OCI-LY1 (cell line): ENCODE results near the gene ANKMY1.

Experiments used
- H2AFZ ChIP-seq: fragments of 200-600 bp; sonication (generic), shearing (Covaris generic); 2 replicates; pipeline ENCODE4 v1.6.0; 2014; ENCODE audit warnings: antibody characterized with exemption, mild to moderate bottlenecking, low read length
- H3F3A ChIP-seq: fragments of 200-600 bp; sonication (generic), shearing (Covaris generic); 2 replicates; pipeline ENCODE4 v1.6.0; 2014; ENCODE audit warnings: mild to moderate bottlenecking, antibody characterized with exemption, low read length, moderate library complexity; ENCODE audit not compliant: insufficient read depth
- H3K27ac ChIP-seq: fragments of 200-600 bp; sonication (generic); 2 replicates; pipeline ENCODE4 v1.5.1; 2014; ENCODE audit warnings: low read length, mixed run types, mild to moderate bottlenecking, low read depth; ENCODE audit not compliant: poor library complexity, severe bottlenecking
- H3K27me3 ChIP-seq: fragments of 200-600 bp; sonication (generic); 2 replicates; pipeline ENCODE4 v1.6.0; 2014; ENCODE audit warnings: antibody characterized with exemption, mild to moderate bottlenecking, low read length, moderate library complexity; ENCODE audit not compliant: insufficient read depth
- H3K36me3 ChIP-seq: fragments of 200-600 bp; sonication (generic); 2 replicates; pipeline ENCODE4 v1.6.1; 2014; ENCODE audit warnings: mild to moderate bottlenecking, antibody characterized with exemption, low read length, moderate library complexity, mixed read lengths; ENCODE audit not compliant: insufficient read depth
- H3K4me1 ChIP-seq: fragments of 200-600 bp; sonication (generic); 2 replicates; pipeline ENCODE4 v1.5.1; 2014; ENCODE audit warnings: mild to moderate bottlenecking, low read length, moderate library complexity; ENCODE audit not compliant: insufficient read depth, severe bottlenecking
- H3K4me2 ChIP-seq: fragments of 200-600 bp; sonication (generic), shearing (Covaris generic); 2 replicates; pipeline ENCODE4 v1.6.1; 2014; ENCODE audit warnings: low read length
- H3K4me3 ChIP-seq: fragments of 200-600 bp; sonication (generic); 2 replicates; pipeline ENCODE4 v1.5.1; 2014; ENCODE audit warnings: low read length, low read depth, mild to moderate bottlenecking, mixed read lengths; ENCODE audit not compliant: poor library complexity, severe bottlenecking
- H3K79me2 ChIP-seq: fragments of 200-600 bp; shearing (Covaris generic); 2 replicates; pipeline ENCODE4 v1.6.1; 2016; ENCODE audit warnings: mixed run types, low read length, mixed read lengths; ENCODE audit not compliant: insufficient read depth
- H3K9ac ChIP-seq: fragments of 200-600 bp; sonication (generic), shearing (Covaris generic); 2 replicates; pipeline ENCODE4 v1.6.1; 2014; ENCODE audit warnings: mild to moderate bottlenecking, low read length, mixed read lengths
- H3K9me2 ChIP-seq: fragments of 200-600 bp; sonication (generic), shearing (Covaris generic); 2 replicates; pipeline ENCODE4 v1.6.1; 2014; ENCODE audit warnings: low read depth, mild to moderate bottlenecking, low read length, mixed read lengths
- H3K9me3 ChIP-seq: fragments of 200-600 bp; shearing (Covaris generic); 2 replicates; pipeline ENCODE4 v1.6.1; 2014; ENCODE audit warnings: low read length, mixed read lengths
- H4K20me1 ChIP-seq: fragments of 200-600 bp; sonication (generic), shearing (Covaris generic); 2 replicates; pipeline ENCODE4 v1.6.0; 2016; ENCODE audit warnings: mild to moderate bottlenecking, low read length; ENCODE audit not compliant: insufficient read depth
- CTCF ChIP-seq: fragments of 200-600 bp; sonication (generic), shearing (Covaris generic); IDR thresholded peaks from 2 replicates; pipeline ENCODE4 v1.5.1; 2017; ENCODE audit warnings: mild to moderate bottlenecking, antibody characterized with exemption, low read length, moderate library complexity, mixed read lengths
- EZH2 ChIP-seq: fragments of 200-600 bp; sonication (generic), shearing (Covaris generic); IDR thresholded peaks from 2 replicates; pipeline ENCODE4 v1.8.0; 2017; ENCODE audit warnings: borderline replicate concordance, mixed run types, mild to moderate bottlenecking, antibody characterized with exemption, low read length, moderate library complexity, mixed read lengths

The ANKMY1 gene

GRCh38 chr2:240568678-240569522 lies 11.1 kb upstream of the ANKMY1 start:
- Histone ChIP-seq H3K27ac (peak overlapping the region; percentile 13), H4K20me1 (no peaks in the 10 kb centered on the region), H3K9me2 (no peaks in the 10 kb centered on the region), H3F3A (no peaks in the 10 kb centered on the region), H3K9ac (peak overlapping the region; percentile 87), H3K27me3 (no peaks in the 10 kb centered on the region), H3K4me2 (peak overlapping the region; percentile 88), H3K79me2 (no peaks in the 10 kb centered on the region), H3K9me3 (no peaks in the 10 kb centered on the region), H3K4me1 (peaks cover 52% of the 10 kb centered on the region), H3K4me3 (peak overlapping the region; percentile 94), H2AFZ (no peak overlapping the region), H3K36me3 (no peaks in the 10 kb centered on the region; the same call in 1 of the 2 replicates)
- no peak for TF ChIP-seq CTCF
- no peak for TF ChIP-seq EZH2

GRCh38 chr2:240567872-240568677 lies 10.3 kb upstream of the ANKMY1 start, which contains the start of gene RNPEPL1:
TSS of gene RNPEPL1 (plus strand) at chr2:240568484. CDS start at chr2:240568587, 103 bp downstream.
- Histone ChIP-seq H3K27ac (peak within 1 kb of the TSS; percentile 91), H2AFZ (no peak within 1 kb of the TSS)

More at GRCh38 chr2:240567872-240568677, 10.3 kb upstream of the ANKMY1 start, which contains the start of gene RNPEPL1:
- H3K36me3 ChIP-seq = no peaks in the 10 kb centered on the region; the same call in 1 of the 2 replicates
- peaks cover 52% of the 10 kb centered on the region for H3K4me1 ChIP-seq
- no peaks in the 10 kb centered on the region for H3K9me2 ChIP-seq
- no peaks in the 10 kb centered on the region for H3K27me3 ChIP-seq
- H4K20me1 ChIP-seq = no peaks in the 10 kb centered on the region
- peak within 1 kb of the TSS; percentile 87 for H3K9ac ChIP-seq
- no peaks in the 10 kb centered on the region for H3K79me2 ChIP-seq
- no peak for TF ChIP-seq CTCF
- no peak for TF ChIP-seq EZH2
- no peaks in the 10 kb centered on the region for H3K9me3 ChIP-seq
- H3K4me2 ChIP-seq = peak within 1 kb of the TSS; percentile 92
- no peaks in the 10 kb centered on the region for H3F3A ChIP-seq
- H3K4me3 ChIP-seq = peak within 1 kb of the TSS; percentile 94
